ENCODE data around the gene LTA4H.

LTA4H gene

DNA sequence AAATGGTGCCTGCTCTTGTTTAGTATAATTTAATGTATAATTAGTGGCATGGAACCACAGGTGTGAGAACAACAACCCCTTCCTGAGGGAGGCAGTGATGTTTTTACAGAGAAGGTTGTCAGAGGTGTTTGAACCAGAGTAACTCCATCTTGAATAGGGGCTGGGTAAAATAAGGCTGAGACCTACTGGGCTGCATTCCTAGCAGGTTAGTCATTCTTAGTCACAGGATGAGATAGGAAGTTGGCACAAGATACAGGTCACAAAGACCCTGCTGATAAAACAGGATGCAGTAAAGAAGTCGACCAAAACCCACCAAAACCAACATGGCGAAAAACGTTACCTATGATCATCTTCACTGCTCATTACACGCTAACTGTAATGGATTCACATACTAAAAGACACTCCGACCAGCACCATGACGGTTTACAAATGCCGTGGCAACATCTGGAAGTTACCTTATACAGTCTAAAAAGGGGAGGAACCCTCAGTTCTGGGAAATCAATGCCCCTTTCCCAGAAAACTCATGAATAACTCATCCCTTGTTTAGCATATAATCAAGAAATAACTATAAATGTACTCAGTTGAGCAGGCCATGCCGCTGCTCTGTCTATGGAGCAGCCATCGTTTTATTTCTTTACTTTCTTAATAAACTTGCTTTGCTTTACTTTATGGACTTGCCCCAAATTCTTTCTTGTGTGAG, 47.8 kb upstream of the LTA4H start:
- CTCF ChIA-PET, result no interaction called here

DNA sequence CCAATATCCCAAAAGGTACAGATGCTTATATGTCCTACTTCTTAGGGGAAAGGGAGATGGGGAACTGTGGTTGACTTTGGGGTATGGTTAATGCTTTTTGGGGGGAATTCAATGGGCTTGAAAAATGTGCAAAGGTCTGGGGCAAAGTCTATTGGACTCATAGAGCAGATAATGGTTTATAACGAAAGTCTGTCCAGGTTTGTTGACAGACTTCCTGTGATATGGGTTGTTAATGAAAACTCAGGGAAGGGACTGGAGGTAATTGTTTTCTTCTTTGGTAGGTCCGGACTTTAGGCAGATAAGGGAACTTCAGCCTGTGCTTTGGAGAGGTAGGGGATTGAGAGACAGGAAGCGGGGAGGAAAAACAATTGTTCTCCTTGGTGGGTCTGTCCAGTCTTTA, 46.2 kb upstream of the LTA4H start:
- H3K4me3 ChIP-seq (ENCODE audit: low read depth, low read length), result no peak overlapping the region
- no peaks in the 10 kb centered on the region for H3K36me3 ChIP-seq (ENCODE audit: control insufficient read depth in 2 of 2, insufficient read depth in 1 of 2, low read length in 2 of 2)
- H3K27ac ChIP-seq (ENCODE audit: extremely low read depth, low read depth, low read length), result no peak overlapping the region
- ChIA-PET POLR2A (no interaction called here), CTCF (no interaction called here)
- no peaks in the 10 kb centered on the region for H3K9me3 ChIP-seq (ENCODE audit: control insufficient read depth, insufficient read depth, low read depth, low read length)
- no peaks in the 10 kb centered on the region for H3K4me1 ChIP-seq (ENCODE audit: control insufficient read depth, insufficient read depth, low read length)
- TF ChIP-seq ZNF530 (tag by site-specific recombination; IDR thresholded peaks at IDR 0.05; ENCODE audit: low read depth), result no peak
- no peak for TF ChIP-seq ZFP69B (tag by site-specific recombination; IDR thresholded peaks at IDR 0.05)
- TF ChIP-seq ZNF558 (tag by site-specific recombination; IDR thresholded peaks at IDR 0.05), result no peak
- no peak for TF ChIP-seq ZNF16 (tag by site-specific recombination; IDR thresholded peaks at IDR 0.05; ENCODE audit: low read depth)
- TF ChIP-seq, protein P1, sequence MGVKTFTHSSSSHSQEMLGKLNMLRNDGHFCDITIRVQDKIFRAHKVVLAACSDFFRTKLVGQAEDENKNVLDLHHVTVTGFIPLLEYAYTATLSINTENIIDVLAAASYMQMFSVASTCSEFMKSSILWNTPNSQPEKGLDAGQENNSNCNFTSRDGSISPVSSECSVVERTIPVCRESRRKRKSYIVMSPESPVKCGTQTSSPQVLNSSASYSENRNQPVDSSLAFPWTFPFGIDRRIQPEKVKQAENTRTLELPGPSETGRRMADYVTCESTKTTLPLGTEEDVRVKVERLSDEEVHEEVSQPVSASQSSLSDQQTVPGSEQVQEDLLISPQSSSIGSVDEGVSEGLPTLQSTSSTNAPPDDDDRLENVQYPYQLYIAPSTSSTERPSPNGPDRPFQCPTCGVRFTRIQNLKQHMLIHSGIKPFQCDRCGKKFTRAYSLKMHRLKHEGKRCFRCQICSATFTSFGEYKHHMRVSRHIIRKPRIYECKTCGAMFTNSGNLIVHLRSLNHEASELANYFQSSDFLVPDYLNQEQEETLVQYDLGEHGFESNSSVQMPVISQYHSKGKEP (tag by site-specific recombination; IDR thresholded peaks at IDR 0.05), result no peak
- TF ChIP-seq, protein P2, sequence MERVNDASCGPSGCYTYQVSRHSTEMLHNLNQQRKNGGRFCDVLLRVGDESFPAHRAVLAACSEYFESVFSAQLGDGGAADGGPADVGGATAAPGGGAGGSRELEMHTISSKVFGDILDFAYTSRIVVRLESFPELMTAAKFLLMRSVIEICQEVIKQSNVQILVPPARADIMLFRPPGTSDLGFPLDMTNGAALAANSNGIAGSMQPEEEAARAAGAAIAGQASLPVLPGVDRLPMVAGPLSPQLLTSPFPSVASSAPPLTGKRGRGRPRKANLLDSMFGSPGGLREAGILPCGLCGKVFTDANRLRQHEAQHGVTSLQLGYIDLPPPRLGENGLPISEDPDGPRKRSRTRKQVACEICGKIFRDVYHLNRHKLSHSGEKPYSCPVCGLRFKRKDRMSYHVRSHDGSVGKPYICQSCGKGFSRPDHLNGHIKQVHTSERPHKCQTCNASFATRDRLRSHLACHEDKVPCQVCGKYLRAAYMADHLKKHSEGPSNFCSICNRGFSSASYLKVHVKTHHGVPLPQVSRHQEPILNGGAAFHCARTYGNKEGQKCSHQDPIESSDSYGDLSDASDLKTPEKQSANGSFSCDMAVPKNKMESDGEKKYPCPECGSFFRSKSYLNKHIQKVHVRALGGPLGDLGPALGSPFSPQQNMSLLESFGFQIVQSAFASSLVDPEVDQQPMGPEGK (tag by site-specific recombination; IDR thresholded peaks at IDR 0.05), result no peak

More for the DNA sequence above, 47.8 kb upstream of the LTA4H start:
- no peaks in the 10 kb centered on the region for H3K4me1 ChIP-seq (ENCODE audit: control insufficient read depth, insufficient read depth, low read length)
- POLR2A ChIA-PET, result no interaction called here
- H3K36me3 ChIP-seq (ENCODE audit: control insufficient read depth in 2 of 2, insufficient read depth in 1 of 2, low read length in 2 of 2), result no peaks in the 10 kb centered on the region
- H3K9me3 ChIP-seq (ENCODE audit: control insufficient read depth, insufficient read depth, low read depth, low read length), result no peaks in the 10 kb centered on the region
- no peak overlapping the region for H3K27ac ChIP-seq (ENCODE audit: extremely low read depth, low read depth, low read length)
- TF ChIP-seq ZNF169 (tag by site-specific recombination; IDR thresholded peaks at IDR 0.05) (no peak), ZNF747 (tag by site-specific recombination; IDR thresholded peaks at IDR 0.05) (no peak), ZNF596 (tag by site-specific recombination; IDR thresholded peaks at IDR 0.05) (no peak), ZNF366 (tag by site-specific recombination; conservative IDR thresholded peaks at IDR 0.05) (no peak), ZNF23 (tag by site-specific recombination; IDR thresholded peaks at IDR 0.05; ENCODE audit: borderline replicate concordance) (no peak), ZNF221 (tag by site-specific recombination; IDR thresholded peaks at IDR 0.05; ENCODE audit: borderline replicate concordance) (no peak), ZNF555 (tag by site-specific recombination; conservative IDR thresholded peaks at IDR 0.05) (no peak), ZNF561 (tag by site-specific recombination; IDR thresholded peaks at IDR 0.05; ENCODE audit: borderline replicate concordance) (no peak), SP3 (tag by site-specific recombination; IDR thresholded peaks at IDR 0.05) (no peak)
- TF ChIP-seq, protein P3, sequence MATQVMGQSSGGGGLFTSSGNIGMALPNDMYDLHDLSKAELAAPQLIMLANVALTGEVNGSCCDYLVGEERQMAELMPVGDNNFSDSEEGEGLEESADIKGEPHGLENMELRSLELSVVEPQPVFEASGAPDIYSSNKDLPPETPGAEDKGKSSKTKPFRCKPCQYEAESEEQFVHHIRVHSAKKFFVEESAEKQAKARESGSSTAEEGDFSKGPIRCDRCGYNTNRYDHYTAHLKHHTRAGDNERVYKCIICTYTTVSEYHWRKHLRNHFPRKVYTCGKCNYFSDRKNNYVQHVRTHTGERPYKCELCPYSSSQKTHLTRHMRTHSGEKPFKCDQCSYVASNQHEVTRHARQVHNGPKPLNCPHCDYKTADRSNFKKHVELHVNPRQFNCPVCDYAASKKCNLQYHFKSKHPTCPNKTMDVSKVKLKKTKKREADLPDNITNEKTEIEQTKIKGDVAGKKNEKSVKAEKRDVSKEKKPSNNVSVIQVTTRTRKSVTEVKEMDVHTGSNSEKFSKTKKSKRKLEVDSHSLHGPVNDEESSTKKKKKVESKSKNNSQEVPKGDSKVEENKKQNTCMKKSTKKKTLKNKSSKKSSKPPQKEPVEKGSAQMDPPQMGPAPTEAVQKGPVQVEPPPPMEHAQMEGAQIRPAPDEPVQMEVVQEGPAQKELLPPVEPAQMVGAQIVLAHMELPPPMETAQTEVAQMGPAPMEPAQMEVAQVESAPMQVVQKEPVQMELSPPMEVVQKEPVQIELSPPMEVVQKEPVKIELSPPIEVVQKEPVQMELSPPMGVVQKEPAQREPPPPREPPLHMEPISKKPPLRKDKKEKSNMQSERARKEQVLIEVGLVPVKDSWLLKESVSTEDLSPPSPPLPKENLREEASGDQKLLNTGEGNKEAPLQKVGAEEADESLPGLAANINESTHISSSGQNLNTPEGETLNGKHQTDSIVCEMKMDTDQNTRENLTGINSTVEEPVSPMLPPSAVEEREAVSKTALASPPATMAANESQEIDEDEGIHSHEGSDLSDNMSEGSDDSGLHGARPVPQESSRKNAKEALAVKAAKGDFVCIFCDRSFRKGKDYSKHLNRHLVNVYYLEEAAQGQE (tag by site-specific recombination; IDR thresholded peaks at IDR 0.05), result no peak
- TF ChIP-seq, protein P4, sequence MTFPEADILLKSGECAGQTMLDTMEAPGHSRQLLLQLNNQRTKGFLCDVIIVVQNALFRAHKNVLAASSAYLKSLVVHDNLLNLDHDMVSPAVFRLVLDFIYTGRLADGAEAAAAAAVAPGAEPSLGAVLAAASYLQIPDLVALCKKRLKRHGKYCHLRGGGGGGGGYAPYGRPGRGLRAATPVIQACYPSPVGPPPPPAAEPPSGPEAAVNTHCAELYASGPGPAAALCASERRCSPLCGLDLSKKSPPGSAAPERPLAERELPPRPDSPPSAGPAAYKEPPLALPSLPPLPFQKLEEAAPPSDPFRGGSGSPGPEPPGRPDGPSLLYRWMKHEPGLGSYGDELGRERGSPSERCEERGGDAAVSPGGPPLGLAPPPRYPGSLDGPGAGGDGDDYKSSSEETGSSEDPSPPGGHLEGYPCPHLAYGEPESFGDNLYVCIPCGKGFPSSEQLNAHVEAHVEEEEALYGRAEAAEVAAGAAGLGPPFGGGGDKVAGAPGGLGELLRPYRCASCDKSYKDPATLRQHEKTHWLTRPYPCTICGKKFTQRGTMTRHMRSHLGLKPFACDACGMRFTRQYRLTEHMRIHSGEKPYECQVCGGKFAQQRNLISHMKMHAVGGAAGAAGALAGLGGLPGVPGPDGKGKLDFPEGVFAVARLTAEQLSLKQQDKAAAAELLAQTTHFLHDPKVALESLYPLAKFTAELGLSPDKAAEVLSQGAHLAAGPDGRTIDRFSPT (tag by site-specific recombination; IDR thresholded peaks at IDR 0.05), result no peak
- TF ChIP-seq, protein P5, sequence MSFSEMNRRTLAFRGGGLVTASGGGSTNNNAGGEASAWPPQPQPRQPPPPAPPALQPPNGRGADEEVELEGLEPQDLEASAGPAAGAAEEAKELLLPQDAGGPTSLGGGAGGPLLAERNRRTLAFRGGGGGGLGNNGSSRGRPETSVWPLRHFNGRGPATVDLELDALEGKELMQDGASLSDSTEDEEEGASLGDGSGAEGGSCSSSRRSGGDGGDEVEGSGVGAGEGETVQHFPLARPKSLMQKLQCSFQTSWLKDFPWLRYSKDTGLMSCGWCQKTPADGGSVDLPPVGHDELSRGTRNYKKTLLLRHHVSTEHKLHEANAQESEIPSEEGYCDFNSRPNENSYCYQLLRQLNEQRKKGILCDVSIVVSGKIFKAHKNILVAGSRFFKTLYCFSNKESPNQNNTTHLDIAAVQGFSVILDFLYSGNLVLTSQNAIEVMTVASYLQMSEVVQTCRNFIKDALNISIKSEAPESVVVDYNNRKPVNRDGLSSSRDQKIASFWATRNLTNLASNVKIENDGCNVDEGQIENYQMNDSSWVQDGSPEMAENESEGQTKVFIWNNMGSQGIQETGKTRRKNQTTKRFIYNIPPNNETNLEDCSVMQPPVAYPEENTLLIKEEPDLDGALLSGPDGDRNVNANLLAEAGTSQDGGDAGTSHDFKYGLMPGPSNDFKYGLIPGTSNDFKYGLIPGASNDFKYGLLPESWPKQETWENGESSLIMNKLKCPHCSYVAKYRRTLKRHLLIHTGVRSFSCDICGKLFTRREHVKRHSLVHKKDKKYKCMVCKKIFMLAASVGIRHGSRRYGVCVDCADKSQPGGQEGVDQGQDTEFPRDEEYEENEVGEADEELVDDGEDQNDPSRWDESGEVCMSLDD (tag by site-specific recombination; IDR thresholded peaks at IDR 0.05), result no peak
- TF ChIP-seq, protein P6, sequence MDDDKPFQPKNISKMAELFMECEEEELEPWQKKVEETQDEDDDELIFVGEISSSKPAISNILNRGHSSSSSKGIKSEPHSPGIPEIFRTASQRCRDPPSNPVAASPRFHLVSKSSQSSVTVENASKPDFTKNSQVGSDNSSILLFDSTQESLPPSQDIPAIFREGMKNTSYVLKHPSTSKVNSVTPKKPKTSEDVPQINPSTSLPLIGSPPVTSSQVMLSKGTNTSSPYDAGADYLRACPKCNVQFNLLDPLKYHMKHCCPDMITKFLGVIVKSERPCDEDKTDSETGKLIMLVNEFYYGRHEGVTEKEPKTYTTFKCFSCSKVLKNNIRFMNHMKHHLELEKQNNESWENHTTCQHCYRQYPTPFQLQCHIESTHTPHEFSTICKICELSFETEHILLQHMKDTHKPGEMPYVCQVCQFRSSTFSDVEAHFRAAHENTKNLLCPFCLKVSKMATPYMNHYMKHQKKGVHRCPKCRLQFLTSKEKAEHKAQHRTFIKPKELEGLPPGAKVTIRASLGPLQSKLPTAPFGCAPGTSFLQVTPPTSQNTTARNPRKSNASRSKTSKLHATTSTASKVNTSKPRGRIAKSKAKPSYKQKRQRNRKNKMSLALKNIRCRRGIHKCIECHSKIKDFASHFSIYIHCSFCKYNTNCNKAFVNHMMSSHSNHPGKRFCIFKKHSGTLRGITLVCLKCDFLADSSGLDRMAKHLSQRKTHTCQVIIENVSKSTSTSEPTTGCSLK (tag by site-specific recombination; IDR thresholded peaks at IDR 0.05), result no peak
- H3K4me3 ChIP-seq (ENCODE audit: low read depth, low read length), result no peak overlapping the region

All from HEK293 (cell line).